Measurements from ENCODE around the gene POP7. TPM values are rescaled to one million over a fixed set of nuclear protein-coding genes. Genes with fewer than 3 reads are reported as not detected.
A peak's percentile ranks its signal among the peaks of the same experiment; 100 is the strongest.
"Not testable (repeated sequence)": the region's sequence is repeated elsewhere in the genome, so short reads cannot be mapped to it uniquely, and the experiment has no call there.

The POP7 gene
- total RNA-seq (2022): 28.2 and 31.9 TPM in 2 replicates
- Bru-seq, nascent RNA: percentile 53 among the genes with signal in this experiment
- percentile 66 among the genes with signal in this experiment for BruChase-seq, experiment 1, labeled RNA remaining after a 6-hour chase
- percentile 85 among the genes with signal in this experiment for BruChase-seq, experiment 2, labeled RNA remaining after a 2-hour chase
- long read RNA-seq, transcript POP7-201 (2 exons, 927 nt): major isoform, 39 of 46 reads
- long read RNA-seq, partial matches to known transcripts: 0 of 46 reads
- long read RNA-seq, other reads (novel, unspliced or antisense): 7 of 46 reads

DNA sequence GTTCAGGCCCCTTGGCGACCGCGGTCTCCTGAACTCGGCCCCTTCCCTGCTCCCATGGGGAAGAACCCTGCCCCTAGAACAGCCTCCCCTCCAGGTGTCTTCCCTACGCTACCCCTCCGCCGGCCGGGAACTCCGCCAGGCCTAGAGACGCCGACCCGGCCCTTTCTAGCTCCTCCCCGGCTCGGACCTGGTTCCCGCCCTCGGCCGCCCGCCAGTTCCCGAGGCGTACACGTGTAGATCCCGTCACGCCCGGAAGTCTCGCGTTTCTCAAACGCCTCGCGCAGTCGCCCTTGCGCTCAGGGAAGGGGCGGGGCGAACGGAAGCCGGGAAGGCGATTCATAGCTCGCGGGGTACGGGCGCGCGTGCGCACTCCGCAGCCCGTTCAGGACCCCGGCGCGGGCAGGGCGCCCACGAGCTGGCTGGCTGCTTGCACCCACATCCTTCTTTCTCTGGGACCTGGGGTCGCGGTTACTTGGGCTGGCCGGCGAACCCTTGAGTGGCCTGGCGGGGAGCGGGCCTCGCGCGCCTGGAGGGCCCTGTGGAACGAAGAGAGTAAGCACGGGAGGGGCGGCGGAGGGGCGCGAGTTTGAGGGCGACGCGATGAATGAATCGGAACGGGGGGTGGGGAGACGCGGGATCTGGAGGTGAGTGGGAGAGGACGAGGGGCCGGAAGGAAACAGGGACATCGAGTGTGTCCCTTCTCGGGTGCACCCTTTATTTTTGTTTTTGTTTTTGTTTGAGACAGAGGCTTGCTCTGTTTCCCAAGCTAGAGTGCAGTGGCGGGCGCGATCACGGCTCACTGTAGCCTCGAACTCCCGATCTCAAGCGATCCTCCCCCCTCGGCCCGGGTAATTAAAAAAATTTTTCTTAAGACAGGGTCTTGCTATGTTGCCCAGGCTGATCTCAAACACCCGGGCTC, at the start of gene POP7:
TSS of gene POP7 (plus strand) at position 369 of the 919 bp plus-strand sequence. CDS start 710 bp downstream, outside the sequence.
- H3K4me1 Mint-ChIP-seq (ENCODE audit: low read depth, unreplicated experiment): no peaks in the 10 kb centered on the region

DNA sequence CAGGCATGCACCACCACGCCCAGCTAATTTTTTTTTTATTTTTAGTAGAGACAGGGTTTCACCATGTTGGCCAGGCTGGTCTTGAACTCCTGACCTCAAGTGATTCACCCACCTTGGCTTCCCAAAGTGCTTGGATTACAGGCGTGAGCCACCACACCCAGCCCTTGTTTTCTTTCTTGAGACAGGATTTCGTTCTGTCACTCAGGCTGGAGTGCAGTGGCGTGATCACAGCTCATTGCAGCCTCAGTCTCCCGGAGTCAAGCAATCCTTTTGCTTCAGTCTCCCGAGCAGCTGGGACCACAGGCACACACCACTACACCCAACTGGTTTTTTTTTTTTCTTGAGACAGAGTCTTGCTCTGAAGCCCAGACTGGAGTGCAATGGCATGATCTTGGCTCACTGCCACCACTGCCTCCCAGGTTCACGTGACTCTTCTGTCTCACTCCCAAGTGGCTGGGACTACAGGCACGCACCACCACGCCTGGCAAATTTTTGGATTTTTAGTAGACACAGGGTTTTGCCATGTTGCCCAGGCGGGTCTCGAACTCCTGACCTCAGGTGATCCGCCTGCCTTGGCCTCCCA, 43.6 kb upstream of the POP7 start:
- CTCF ChIA-PET; H3K4me1 Mint-ChIP-seq (ENCODE audit: low read depth, unreplicated experiment); H3K36me3 Mint-ChIP-seq (ENCODE audit: insufficient read depth, unreplicated experiment); intact Hi-C loops (cut with micrococcal nuclease; ENCODE audit: unreplicated experiment); DNase-seq; H3K9me3 Mint-ChIP-seq (ENCODE audit: low read depth, unreplicated experiment); H3K27ac Mint-ChIP-seq (ENCODE audit: unreplicated experiment); H3K4me3 Mint-ChIP-seq (ENCODE audit: low read depth, unreplicated experiment); BruUV-seq (replicated peaks): not testable (repeated sequence)
- peaks cover 18% of the 10 kb centered on the region for H3K27me3 Mint-ChIP-seq (ENCODE audit: unreplicated experiment)

More for the DNA sequence above, at the start of gene POP7:
- Mint-ChIP-seq H3K27ac (ENCODE audit: unreplicated experiment) (peak within 1 kb of the TSS; percentile 80), H3K4me3 (ENCODE audit: low read depth, unreplicated experiment) (peak within 1 kb of the TSS; percentile 95), H3K27me3 (ENCODE audit: unreplicated experiment) (peaks cover 8% of the 10 kb centered on the region), H3K36me3 (ENCODE audit: insufficient read depth, unreplicated experiment) (peaks cover 25% of the 10 kb centered on the region), H3K9me3 (ENCODE audit: low read depth, unreplicated experiment) (no peaks in the 10 kb centered on the region)
- DNase-seq: peak; percentile 96
- BruUV-seq (replicated peaks): TSS peak; percentile 93
- TF ChIP-seq, protein P1, sequence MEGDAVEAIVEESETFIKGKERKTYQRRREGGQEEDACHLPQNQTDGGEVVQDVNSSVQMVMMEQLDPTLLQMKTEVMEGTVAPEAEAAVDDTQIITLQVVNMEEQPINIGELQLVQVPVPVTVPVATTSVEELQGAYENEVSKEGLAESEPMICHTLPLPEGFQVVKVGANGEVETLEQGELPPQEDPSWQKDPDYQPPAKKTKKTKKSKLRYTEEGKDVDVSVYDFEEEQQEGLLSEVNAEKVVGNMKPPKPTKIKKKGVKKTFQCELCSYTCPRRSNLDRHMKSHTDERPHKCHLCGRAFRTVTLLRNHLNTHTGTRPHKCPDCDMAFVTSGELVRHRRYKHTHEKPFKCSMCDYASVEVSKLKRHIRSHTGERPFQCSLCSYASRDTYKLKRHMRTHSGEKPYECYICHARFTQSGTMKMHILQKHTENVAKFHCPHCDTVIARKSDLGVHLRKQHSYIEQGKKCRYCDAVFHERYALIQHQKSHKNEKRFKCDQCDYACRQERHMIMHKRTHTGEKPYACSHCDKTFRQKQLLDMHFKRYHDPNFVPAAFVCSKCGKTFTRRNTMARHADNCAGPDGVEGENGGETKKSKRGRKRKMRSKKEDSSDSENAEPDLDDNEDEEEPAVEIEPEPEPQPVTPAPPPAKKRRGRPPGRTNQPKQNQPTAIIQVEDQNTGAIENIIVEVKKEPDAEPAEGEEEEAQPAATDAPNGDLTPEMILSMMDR (IDR thresholded peaks at IDR 0.05; ENCODE audit: unreplicated experiment): no peak
- intact Hi-C loops (cut with micrococcal nuclease; ENCODE audit: unreplicated experiment): loop anchor here (1.0 kb wide), 2 partner anchors 120 to 146 kb away; partner anchors contain the start of gene SLC12A9
- CTCF ChIA-PET: interaction anchor here (0.5 to 1.8 kb wide), 22 partner anchors 9 to 487 kb away, joined by 3 to 25 read pairs (median 4); partner anchors contain the start of genes EPHB4, GIGYF1, MOSPD3 and SLC12A9

DNA sequence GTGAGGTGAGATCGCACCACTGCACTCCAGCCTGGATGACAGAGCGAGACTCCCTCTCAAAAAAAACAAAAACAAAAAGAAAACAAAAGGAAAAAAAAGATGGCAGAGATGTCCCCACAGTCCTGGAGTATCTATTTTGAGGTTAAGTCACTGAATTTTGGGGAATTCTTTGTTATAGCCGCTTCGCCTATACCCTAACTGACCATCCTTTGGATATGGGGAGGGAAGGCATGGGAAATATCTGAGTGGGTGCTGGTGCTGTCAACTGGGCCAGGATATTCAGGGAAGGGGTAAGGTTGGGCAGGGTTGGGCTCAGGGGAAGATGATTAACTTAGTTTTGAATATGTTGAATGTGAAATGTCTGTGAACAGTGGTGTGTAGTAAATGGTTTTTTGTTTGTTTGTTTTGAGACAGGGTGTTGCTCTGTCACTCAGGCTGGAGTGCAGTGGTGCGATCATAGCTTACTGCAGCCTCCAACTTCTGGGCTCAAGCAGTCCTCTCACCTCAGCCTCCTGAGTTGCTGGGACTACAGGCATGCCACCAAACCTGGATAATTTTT, 40.7 kb upstream of the POP7 start:
- Mint-ChIP-seq H3K36me3 (ENCODE audit: insufficient read depth, unreplicated experiment) (peaks cover 7% of the 10 kb centered on the region), H3K9me3 (ENCODE audit: low read depth, unreplicated experiment) (no peaks in the 10 kb centered on the region), H3K4me1 (ENCODE audit: low read depth, unreplicated experiment) (no peaks in the 10 kb centered on the region), H3K4me3 (ENCODE audit: low read depth, unreplicated experiment) (no peak overlapping the region), H3K27ac (ENCODE audit: unreplicated experiment) (no peak overlapping the region), H3K27me3 (ENCODE audit: unreplicated experiment) (peaks cover 31% of the 10 kb centered on the region)
- BruUV-seq (replicated peaks): no TSS peak
- intact Hi-C loops (cut with micrococcal nuclease; ENCODE audit: unreplicated experiment): no loop called here
- TF ChIP-seq, protein P1 (IDR thresholded peaks at IDR 0.05; ENCODE audit: unreplicated experiment): no peak
- CTCF ChIA-PET: no interaction called here
- no peak for DNase-seq

DNA sequence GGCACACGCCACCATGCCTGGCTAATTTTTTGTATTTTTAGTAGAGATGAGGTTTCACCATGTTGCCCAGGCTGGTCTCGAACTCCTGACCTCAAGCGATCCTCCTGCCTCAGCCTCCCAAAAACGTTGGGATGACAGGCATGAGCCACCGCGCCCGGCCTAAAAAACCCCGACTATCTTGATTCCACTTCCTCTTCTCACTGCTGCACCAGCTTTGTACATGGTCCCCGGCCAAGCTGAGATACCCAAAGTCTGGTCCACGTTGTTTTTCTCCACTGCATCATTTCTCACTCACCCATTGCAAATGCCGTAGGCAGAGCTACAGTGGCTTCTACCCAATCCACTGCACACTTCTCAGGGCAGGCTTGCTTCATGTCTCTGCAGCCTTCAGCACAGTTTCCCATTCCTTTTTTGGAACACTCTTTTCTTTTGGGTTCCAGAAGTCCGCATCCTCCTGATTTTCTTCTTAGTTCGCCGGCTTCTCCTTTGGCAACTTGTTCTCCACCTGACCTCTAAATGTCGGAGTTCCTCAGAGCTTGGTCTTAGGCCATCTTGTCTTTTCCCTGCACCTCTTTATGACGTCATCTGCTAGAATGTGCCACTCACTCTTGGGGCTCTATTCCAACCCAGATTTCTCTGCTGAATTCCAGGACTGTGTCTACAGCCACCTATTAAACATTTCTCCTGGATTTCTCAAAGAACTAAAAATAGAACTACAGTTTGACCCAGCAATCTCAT, 38.4 kb upstream of the POP7 start:
- Mint-ChIP-seq H3K27ac (ENCODE audit: unreplicated experiment) (no peak overlapping the region), H3K9me3 (ENCODE audit: low read depth, unreplicated experiment) (no peaks in the 10 kb centered on the region), H3K4me3 (ENCODE audit: low read depth, unreplicated experiment) (no peak overlapping the region), H3K27me3 (ENCODE audit: unreplicated experiment) (peaks cover 44% of the 10 kb centered on the region), H3K36me3 (ENCODE audit: insufficient read depth, unreplicated experiment) (peaks cover 7% of the 10 kb centered on the region), H3K4me1 (ENCODE audit: low read depth, unreplicated experiment) (no peaks in the 10 kb centered on the region)
- intact Hi-C loops (cut with micrococcal nuclease; ENCODE audit: unreplicated experiment): no loop called here
- CTCF ChIA-PET: no interaction called here
- DNase-seq: no peak
- TF ChIP-seq, protein P1 (IDR thresholded peaks at IDR 0.05; ENCODE audit: unreplicated experiment): no peak
- BruUV-seq (replicated peaks): no TSS peak
